Breast epithelium (tissue), 3 donors: Measurements from ENCODE around the gene GNPTG.

Experiments
- CTCF ChIP-seq, 3 donors: fragments of 450-650 bp; IDR thresholded peaks; one replicate each; pipeline ENCODE4 v1.5.1; 2016 to 2017; ENCODE audit warnings: antibody characterized with exemption in 3 of 3, mild to moderate bottlenecking in 3 of 3, moderate library complexity in 3 of 3
- POLR2A ChIP-seq: fragments of 450-650 bp; IDR thresholded peaks from one replicate; pipeline ENCODE4 v1.6.1; 2016; ENCODE audit warnings: antibody characterized with exemption, mild to moderate bottlenecking, moderate library complexity
- POLR2AphosphoS5 ChIP-seq, 3 donors: sonication (generic); formaldehyde crosslinking; IDR thresholded peaks; one replicate each; pipeline ENCODE4 v1.6.1; 2017; ENCODE audit warnings: antibody characterized with exemption in 3 of 3

- TF ChIP-seq CTCF (IDR thresholded peaks at IDR 0.05) (no peak), POLR2AphosphoS5 (IDR thresholded peaks at IDR 0.05) (no peak), POLR2A (no peak)
Observed at GRCh38 chr16:1337486-1337885, 14.2 kb upstream of the GNPTG start.
